Thyroid gland (tissue), 4 donors: ENCODE measurements around the gene MSH3. TPM values are rescaled to one million over a fixed set of nuclear protein-coding genes. Genes with fewer than 3 reads are reported as not detected.
A peak's percentile ranks its signal among the peaks of the same experiment; 100 is the strongest.

Source experiments
- DNase-seq, 2 donors: peaks; one replicate each; pipeline ENCODE4 v3.0.0-alpha.2; 2019
- H3K27ac ChIP-seq, 3 donors: fragments of 200-600 bp; sonication (generic); 1 replicate in 2 of 3; 2 replicates in 1 of 3; pipeline ENCODE4 v1.5.1; 2016 to 2019; ENCODE audit warnings: mild to moderate bottlenecking in 1 of 3, moderate library complexity in 1 of 3
- H3K27me3 ChIP-seq: fragments of 200-600 bp; sonication (generic); one replicate; pipeline ENCODE4 v1.5.1; 2019
- H3K36me3 ChIP-seq, 2 donors: fragments of 200-600 bp; sonication (generic); one replicate each; pipeline ENCODE4 v1.5.1; 2016 to 2019
- H3K4me1 ChIP-seq, 2 donors: fragments of 200-600 bp; sonication (generic); one replicate each; pipeline ENCODE4 v1.5.1; 2017 to 2019
- H3K4me3 ChIP-seq, 3 donors: fragments of 200-600 bp; sonication (generic); replicated peaks in 1 of 3; 1 replicate in 2 of 3; 2 replicates in 1 of 3; pipeline ENCODE4 v1.5.1; 2016; ENCODE audit warnings: mild to moderate bottlenecking in 1 of 3
- H3K9me3 ChIP-seq: fragments of 200-600 bp; sonication (generic); one replicate; pipeline ENCODE4 v1.5.1; 2017
- CTCF ChIP-seq, 6 experiments: fragments of 200-600 bp in 3 of 6; fragments of 450-650 bp in 3 of 6; sonication (generic) in 3 of 6; IDR thresholded peaks; one replicate each; pipeline ENCODE4 v1.5.1; 2016 to 2019; ENCODE audit warnings: antibody characterized with exemption in 6 of 6, mild to moderate bottlenecking in 2 of 6, inconsistent platforms in 1 of 6, moderate library complexity in 1 of 6
- POLR2A ChIP-seq, 2 donors: fragments of 450-650 bp; IDR thresholded peaks; one replicate each; pipeline ENCODE4 v1.6.1; 2017; ENCODE audit warnings: antibody characterized with exemption in 2 of 2, mild to moderate bottlenecking in 2 of 2, moderate library complexity in 1 of 2
- WGBS, 2 donors: methylation state at CpG; one replicate each; pipeline ENCODE4 v1.1.5; 2017; 5-methylcytosine and 5-hydroxymethylcytosine counted together
- intact Hi-C: fragments of 100-400 bp; cut with DNase I; formaldehyde crosslinking; loops from one replicate; pipeline ENCODE4 v1.15.1; 2023
- total RNA-seq, 4 donors: library from RNA; depleted of rRNA; stranded (reverse); fragments of >200 nt; gene quantifications; one replicate each; pipeline ENCODE4 v1.2.3, GENCODE V29; 2016

The MSH3 gene
- total RNA-seq, 4 donors from 2014 or later, result 25.9 to 45.0 (median 26.1) TPM

- Histone ChIP-seq H3K27me3 (no peaks in the 10 kb centered on the region), H3K27ac (no peak overlapping the region), H3K4me3 (no peak overlapping the region), H3K9me3 (no peaks in the 10 kb centered on the region), H3K4me1 (peaks cover 8 to 10% of the 10 kb centered on the region in 2 donors), H3K36me3 (peaks cover 0 to 4% of the 10 kb centered on the region in 2 donors)
- no peak for DNase-seq
- 83 to 87% methylated on average over 5 of the region's 5 CpGs for WGBS, 2 donors
- intact Hi-C loops, result no loop called here
- no peak for TF ChIP-seq POLR2A (IDR thresholded peaks at IDR 0.05)
- TF ChIP-seq CTCF (IDR thresholded peaks at IDR 0.05), result no peak
These were observed 143.1 kb downstream of the MSH3 start for GRCh38 chr5:80797428-80798024.

GRCh38 chr5:80798166-80798565, 143.7 kb downstream of the MSH3 start:
- TF ChIP-seq CTCF (IDR thresholded peaks at IDR 0.05), result no peak
- TF ChIP-seq POLR2A (IDR thresholded peaks at IDR 0.05), result no peak
- no peaks in the 10 kb centered on the region for H3K27me3 ChIP-seq
- H3K36me3 ChIP-seq, result no peaks in the 10 kb centered on the region
- H3K27ac ChIP-seq, result no peak overlapping the region
- intact Hi-C loops, result no loop called here
- WGBS, 2 donors, result 94 to 100% methylated on average over 1 of the region's 1 CpG
- DNase-seq, result no peak
- H3K9me3 ChIP-seq, result no peaks in the 10 kb centered on the region
- peaks cover 8 to 10% of the 10 kb centered on the region in 2 donors for H3K4me1 ChIP-seq
- H3K4me3 ChIP-seq, result no peak overlapping the region

- no peak for DNase-seq
- no peaks in the 10 kb centered on the region for H3K27me3 ChIP-seq
- peak overlapping the region in 2 of 3 donors; percentile 28 to 35 for H3K27ac ChIP-seq
- intact Hi-C loops, result no loop called here
- H3K9me3 ChIP-seq, result no peaks in the 10 kb centered on the region
- no peaks in the 10 kb centered on the region for H3K36me3 ChIP-seq
- TF ChIP-seq POLR2A (IDR thresholded peaks at IDR 0.05) (no peak), CTCF (IDR thresholded peaks at IDR 0.05) (no peak)
- H3K4me3 ChIP-seq, result no peak overlapping the region
- peaks cover 8 to 10% of the 10 kb centered on the region in 2 donors for H3K4me1 ChIP-seq
These were observed 144.2 kb downstream of the MSH3 start for GRCh38 chr5:80798633-80799032.

- intact Hi-C loops, result no loop called here
- WGBS, 2 donors, result 22 to 44% methylated on average over 4 of the region's 4 CpGs
- Histone ChIP-seq H3K4me3 (no peak overlapping the region), H3K4me1 (peaks cover 8 to 10% of the 10 kb centered on the region in 2 donors), H3K36me3 (no peaks in the 10 kb centered on the region), H3K27ac (peak overlapping the region in 2 of 3 donors; percentile 28 to 35), H3K9me3 (no peaks in the 10 kb centered on the region), H3K27me3 (no peaks in the 10 kb centered on the region)
- DNase-seq, result peak; percentile 44 to 57
- no peak for TF ChIP-seq CTCF (IDR thresholded peaks at IDR 0.05)
- no peak for TF ChIP-seq POLR2A (IDR thresholded peaks at IDR 0.05)
These were observed 144.6 kb downstream of the MSH3 start for GRCh38 chr5:80799041-80799440.

- DNase-seq, result no peak
- no peaks in the 10 kb centered on the region for H3K36me3 ChIP-seq
- no peaks in the 10 kb centered on the region for H3K27me3 ChIP-seq
- H3K4me1 ChIP-seq, result peaks cover 8 to 10% of the 10 kb centered on the region in 2 donors
- TF ChIP-seq POLR2A (IDR thresholded peaks at IDR 0.05), result no peak
- no peak for TF ChIP-seq CTCF (IDR thresholded peaks at IDR 0.05)
- no peak overlapping the region for H3K4me3 ChIP-seq
- intact Hi-C loops, result no loop called here
- no peaks in the 10 kb centered on the region for H3K9me3 ChIP-seq
- H3K27ac ChIP-seq, result no peak overlapping the region
- WGBS, 2 donors, result 94 to 97% methylated on average over 2 of the region's 2 CpGs
These were observed 145.1 kb downstream of the MSH3 start for GRCh38 chr5:80799573-80799972.
